BE2C (cell line): Measurements from ENCODE around the gene POMP.

Experiments used
- DNase-seq: peaks from one replicate; pipeline ENCODE4 v3.0.0-alpha.2; 2020
- H3K27me3 ChIP-seq: fragments of 250-450 bp; sonication (Bioruptor Pico); 2 replicates; pipeline ENCODE4 v1.5.1; 2020; ENCODE audit warnings: mild to moderate bottlenecking
- H3K36me3 ChIP-seq: fragments of 250-450 bp; sonication (Bioruptor Pico); 2 replicates; pipeline ENCODE4 v1.5.1; 2020; ENCODE audit warnings: mild to moderate bottlenecking
- H3K4me1 ChIP-seq: fragments of 250-450 bp; sonication (Bioruptor Pico); 2 replicates; pipeline ENCODE4 v1.5.1; 2020
- H3K4me3 ChIP-seq: 2 replicates; pipeline ENCODE4 v1.5.1; 2011; ENCODE audit warnings: low read depth, low read length
- H3K9me3 ChIP-seq: fragments of 250-450 bp; sonication (Bioruptor Pico); 2 replicates; pipeline ENCODE4 v1.5.1; 2020
- TF ChIP-seq, protein P1 (sequence below): IDR thresholded peaks from 2 replicates; pipeline ENCODE4 v1.5.1; 2012; ENCODE audit warnings: mild to moderate bottlenecking, low read depth, low read length

The POMP gene

DNA sequence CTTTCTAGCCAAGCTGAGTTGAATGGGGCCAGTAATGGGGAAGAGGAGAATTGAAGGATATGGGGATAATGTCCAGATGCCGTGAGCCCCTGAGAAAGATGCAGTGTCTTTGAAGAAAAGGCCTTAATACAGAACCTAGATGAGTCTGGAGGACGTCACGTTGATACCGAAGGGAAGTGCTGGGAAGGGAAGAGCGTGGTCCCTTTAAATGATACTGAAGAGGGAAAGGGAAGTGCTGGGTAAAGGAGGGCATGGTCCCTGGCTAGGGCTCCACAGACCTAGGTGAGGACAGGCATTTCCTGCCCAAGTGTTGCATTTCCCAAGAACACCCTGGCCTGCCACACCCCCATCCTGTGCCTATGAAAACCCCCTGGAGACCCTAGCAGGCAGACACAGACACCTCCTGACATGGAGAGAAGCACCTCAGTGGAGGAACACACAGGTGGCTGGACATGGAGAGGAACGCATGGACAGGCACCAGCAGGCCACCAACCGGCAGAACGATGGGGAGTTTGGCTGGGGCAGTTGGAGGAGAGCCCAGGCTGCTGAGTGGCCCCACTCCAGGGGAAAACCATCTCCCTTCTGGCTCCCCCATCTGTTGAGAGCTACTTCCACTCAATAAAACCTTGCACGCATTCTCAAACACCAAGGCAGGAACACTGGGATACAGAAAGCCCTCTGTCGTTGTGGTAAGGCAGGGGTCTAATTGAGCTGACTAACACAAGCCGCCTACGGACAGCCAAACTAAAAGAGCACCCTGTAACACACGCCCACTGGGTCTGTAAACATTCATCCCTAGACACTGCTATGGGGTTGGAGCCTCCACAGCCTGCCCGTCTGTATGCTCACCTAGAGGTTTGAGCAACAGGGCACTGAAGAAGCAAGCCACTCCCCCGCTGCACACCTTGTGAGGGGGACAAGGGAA, 34.9 kb upstream of the POMP start:
- Histone ChIP-seq H3K4me1 (no peaks in the 10 kb centered on the region), H3K4me3 (no peak overlapping the region), H3K27me3 (no peaks in the 10 kb centered on the region), H3K36me3 (no peaks in the 10 kb centered on the region), H3K9me3 (no peaks in the 10 kb centered on the region)
- TF ChIP-seq, protein P1, sequence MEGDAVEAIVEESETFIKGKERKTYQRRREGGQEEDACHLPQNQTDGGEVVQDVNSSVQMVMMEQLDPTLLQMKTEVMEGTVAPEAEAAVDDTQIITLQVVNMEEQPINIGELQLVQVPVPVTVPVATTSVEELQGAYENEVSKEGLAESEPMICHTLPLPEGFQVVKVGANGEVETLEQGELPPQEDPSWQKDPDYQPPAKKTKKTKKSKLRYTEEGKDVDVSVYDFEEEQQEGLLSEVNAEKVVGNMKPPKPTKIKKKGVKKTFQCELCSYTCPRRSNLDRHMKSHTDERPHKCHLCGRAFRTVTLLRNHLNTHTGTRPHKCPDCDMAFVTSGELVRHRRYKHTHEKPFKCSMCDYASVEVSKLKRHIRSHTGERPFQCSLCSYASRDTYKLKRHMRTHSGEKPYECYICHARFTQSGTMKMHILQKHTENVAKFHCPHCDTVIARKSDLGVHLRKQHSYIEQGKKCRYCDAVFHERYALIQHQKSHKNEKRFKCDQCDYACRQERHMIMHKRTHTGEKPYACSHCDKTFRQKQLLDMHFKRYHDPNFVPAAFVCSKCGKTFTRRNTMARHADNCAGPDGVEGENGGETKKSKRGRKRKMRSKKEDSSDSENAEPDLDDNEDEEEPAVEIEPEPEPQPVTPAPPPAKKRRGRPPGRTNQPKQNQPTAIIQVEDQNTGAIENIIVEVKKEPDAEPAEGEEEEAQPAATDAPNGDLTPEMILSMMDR = no peak
- DNase-seq = no peak

DNA sequence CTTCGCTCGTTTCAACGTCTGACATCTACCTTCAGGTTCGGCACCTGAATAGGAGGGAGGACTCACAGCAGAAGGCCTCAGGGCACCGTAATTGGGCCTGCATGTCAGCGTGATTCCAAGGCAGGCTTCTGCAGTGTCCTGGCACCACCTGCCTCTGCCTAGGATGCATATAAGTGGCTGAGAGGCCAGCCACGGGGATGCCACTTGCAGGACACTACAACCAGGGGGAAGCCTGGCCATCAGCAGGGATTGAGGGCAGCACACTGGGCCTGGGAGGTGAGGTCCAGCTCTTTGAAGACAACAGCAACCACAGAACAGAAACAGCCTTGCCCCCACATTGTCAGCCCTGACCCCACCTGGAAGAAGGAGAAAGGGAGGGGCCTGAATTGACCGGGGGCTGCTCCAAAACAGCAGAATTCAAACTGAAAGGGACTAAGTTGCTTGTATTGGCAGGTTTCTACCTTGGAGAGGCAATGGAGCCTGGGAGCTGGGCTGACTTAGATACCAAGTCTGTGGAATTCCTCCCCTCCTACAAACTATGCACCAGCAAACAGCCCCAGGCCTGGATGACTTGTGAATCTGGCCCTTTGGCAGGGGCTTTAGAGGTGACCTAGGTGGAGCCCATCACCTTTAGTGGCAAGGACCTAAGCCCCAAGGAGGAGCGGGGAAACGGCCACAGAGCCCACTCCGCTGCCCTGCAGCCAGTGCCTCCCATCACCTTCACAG, 34.1 kb upstream of the POMP start:
- H3K4me3 ChIP-seq = no peak overlapping the region
- H3K27me3 ChIP-seq = no peaks in the 10 kb centered on the region
- no peaks in the 10 kb centered on the region for H3K9me3 ChIP-seq
- no peaks in the 10 kb centered on the region for H3K4me1 ChIP-seq
- no peak for DNase-seq
- TF ChIP-seq, protein P1 = no peak
- no peaks in the 10 kb centered on the region for H3K36me3 ChIP-seq

DNA sequence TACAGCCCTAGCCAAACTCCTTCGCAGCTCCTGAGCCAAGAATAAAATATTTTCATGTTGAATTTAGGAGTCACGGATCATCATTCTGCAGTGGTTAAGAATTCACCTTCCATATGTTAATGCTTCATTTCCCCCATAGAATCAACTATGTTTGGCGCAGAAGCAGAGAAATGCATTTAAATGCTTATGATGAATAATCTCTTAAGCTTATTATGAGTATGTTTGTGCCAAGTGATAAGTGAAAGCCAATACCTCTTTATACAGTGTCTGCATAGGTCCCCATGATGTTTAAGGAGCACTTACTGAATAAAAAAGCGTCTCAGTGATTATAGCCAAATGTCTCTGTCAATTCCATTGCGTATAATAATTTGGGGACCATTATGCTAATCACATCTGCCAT, 32.7 kb upstream of the POMP start:
- no peak for DNase-seq
- H3K4me1 ChIP-seq = no peaks in the 10 kb centered on the region
- TF ChIP-seq, protein P1 = no peak
- no peaks in the 10 kb centered on the region for H3K27me3 ChIP-seq
- no peaks in the 10 kb centered on the region for H3K36me3 ChIP-seq
- no peak overlapping the region for H3K4me3 ChIP-seq
- no peaks in the 10 kb centered on the region for H3K9me3 ChIP-seq

DNA sequence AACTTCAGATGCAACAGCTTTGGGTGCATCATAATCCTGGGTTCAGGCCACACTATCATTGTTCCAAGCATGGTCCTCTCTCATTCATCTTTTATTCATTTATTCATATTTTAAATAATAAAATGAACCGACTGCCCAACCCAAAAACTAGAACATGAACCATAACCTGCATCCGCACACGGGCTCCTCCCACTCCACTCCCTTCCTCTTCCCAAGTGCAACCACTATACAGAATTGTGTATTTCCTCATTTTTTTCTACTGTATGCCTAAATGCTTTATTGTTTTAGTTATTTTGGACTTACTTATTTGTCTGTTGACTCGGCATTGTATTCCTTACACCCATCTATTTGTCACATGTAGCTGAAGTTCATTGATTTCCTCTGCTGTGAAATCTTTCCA, 30.7 kb upstream of the POMP start:
- Histone ChIP-seq H3K36me3 (no peaks in the 10 kb centered on the region), H3K4me1 (no peaks in the 10 kb centered on the region), H3K27me3 (no peaks in the 10 kb centered on the region), H3K9me3 (no peaks in the 10 kb centered on the region), H3K4me3 (no peak overlapping the region)
- TF ChIP-seq, protein P1 = no peak
- DNase-seq = no peak

DNA sequence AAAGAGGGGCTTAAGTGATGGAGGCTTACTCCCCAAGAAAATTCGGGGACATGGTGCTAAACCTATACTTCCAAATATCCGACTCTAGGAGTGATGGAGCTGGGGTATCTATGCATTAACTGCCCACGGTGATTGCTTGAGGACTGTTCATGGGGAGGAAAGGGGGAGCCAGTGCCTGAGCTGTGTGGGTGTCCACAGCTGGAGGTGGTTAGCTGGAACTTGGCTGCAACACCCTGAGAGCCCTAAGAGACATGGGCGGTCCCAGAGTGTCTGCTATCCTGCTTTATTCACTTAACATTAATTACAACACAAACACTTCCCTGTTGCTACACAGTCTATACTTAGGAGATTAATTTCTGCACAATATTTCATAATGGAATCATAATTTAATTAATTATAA, 28.1 kb upstream of the POMP start:
- Histone ChIP-seq H3K4me1 (no peaks in the 10 kb centered on the region), H3K27me3 (no peaks in the 10 kb centered on the region), H3K36me3 (no peaks in the 10 kb centered on the region), H3K9me3 (no peaks in the 10 kb centered on the region), H3K4me3 (no peak overlapping the region)
- TF ChIP-seq, protein P1 = no peak
- DNase-seq = no peak

DNA sequence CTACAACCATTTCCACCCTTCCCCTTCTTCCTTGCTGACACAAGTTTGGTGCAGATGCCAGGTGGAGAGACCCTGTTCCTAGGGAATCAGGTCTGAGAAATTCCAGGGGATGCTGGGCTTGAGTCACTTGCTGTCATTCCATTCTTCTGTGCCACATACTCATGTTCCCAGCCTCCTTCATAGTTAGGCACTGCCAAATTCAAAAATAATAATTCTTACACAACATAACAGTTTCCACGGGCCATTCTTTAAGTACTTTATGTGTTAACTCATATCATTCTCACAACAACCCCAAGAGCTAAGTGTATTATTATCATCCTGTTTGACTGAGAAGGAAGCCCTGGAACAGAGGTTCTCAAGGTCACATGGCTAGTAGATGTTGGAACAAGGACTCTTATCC, 27.1 kb upstream of the POMP start:
- Histone ChIP-seq H3K9me3 (no peaks in the 10 kb centered on the region), H3K36me3 (no peaks in the 10 kb centered on the region), H3K27me3 (no peaks in the 10 kb centered on the region), H3K4me1 (no peaks in the 10 kb centered on the region), H3K4me3 (no peak overlapping the region)
- TF ChIP-seq, protein P1 = no peak
- no peak for DNase-seq
